ENCODE measurements around the gene RASGRF2.

- TF ChIP-seq MXI1 (IDR thresholded peaks at IDR 0.05; ENCODE audit: low read depth, low read length) (no peak), MNT (conservative IDR thresholded peaks at IDR 0.05) (no peak), NFE2L1 (tag; IDR thresholded peaks at IDR 0.05; ENCODE audit: borderline replicate concordance, low read depth) (no peak), ZFP1 (CRISPR knock-in tag; IDR thresholded peaks at IDR 0.05) (no peak), MTA1 (IDR thresholded peaks at IDR 0.05; ENCODE audit: borderline replicate concordance) (no peak), ZNF655 (CRISPR knock-in tag; IDR thresholded peaks at IDR 0.05) (no peak), RBM14 (IDR thresholded peaks at IDR 0.05; ENCODE audit: borderline replicate concordance, insufficient read depth, low read depth, low read length) (no peak), EZH2 (IDR thresholded peaks at IDR 0.05; ENCODE audit: borderline replicate concordance, low read depth, low read length) (no peak), SMAD3 (CRISPR knock-in tag; conservative IDR thresholded peaks at IDR 0.05) (no peak), ZNF239 (CRISPR knock-in tag; IDR thresholded peaks at IDR 0.05) (no peak), BCLAF1 (IDR thresholded peaks at IDR 0.05; ENCODE audit: borderline replicate concordance in 1 of 2, control insufficient read depth in 1 of 2, low read depth in 2 of 2, low read length in 1 of 2) (no peak)
Measured at GRCh38 chr5:81027481-81028058, 67.4 kb downstream of the RASGRF2 start.

Measured in K562 (cell line).